NCI-H1105 treated with DMSO at 0.1 percent for 48 hours (cell line): ENCODE results near the gene CEP112.

Experiments used
- DNase-seq: peaks from one replicate; lab custom pipeline; 2025; lab: John Stamatoyannopoulos, UW

Gene CEP112

DNA sequence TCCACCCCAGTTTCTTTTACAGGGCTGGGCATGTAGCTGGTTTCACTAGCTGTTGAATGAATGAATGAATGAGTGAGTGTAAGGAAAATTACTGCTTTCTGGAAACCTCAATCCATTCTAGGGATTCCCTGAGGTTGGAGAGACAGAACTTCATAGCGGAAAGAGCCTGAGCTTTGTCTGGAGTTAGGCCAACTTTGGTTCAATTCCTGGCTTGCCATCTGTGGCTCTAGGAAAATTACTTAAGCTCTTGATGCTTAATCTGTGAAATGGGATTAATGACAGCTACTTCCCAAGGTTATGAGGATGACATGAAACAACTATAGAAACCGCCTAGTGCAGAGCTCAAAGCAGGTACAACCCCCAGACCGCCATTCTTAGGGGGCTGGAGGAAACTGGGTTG is 554.1 kb downstream of the CEP112 start:
- no peak for DNase-seq

DNA sequence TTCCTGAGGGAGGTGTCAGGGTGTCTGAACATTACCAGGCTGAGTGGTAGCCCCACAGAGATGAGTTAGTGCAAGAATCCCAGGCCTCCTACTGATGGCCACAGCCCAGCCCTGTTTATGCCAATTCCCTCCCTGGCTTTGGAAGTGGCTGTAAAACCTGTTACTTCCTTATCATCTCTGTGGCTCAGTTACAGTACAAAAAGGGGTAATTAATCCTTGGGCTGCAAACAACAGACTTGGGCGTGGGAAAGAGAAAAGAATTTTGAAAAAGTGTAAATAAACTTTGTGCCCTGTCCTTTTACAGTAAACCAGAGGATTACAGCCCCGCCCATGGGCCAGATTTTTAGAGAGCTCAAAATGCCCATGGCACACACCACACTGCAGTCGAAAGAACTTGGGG is 557.4 kb downstream of the CEP112 start:
- no peak for DNase-seq

DNA sequence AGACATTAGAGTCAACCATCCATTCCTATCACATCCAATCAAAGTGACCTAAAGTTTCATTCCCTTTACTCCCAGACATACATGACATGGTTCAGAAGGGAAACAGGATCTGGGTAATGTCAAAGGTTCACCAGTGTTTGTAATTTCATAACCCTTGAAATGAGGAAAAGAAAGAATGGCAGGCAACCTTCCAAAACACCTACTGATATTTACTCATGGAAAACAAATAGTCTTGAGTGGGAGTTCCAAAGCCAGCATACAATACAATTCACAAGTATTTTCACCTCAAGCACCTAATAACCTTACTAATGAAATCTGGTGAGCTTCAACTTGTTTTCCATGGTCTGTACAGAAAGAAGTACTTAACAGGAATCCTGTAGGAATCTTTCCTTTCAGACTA is 557.9 kb downstream of the CEP112 start:
- DNase-seq: peak; percentile 70

DNA sequence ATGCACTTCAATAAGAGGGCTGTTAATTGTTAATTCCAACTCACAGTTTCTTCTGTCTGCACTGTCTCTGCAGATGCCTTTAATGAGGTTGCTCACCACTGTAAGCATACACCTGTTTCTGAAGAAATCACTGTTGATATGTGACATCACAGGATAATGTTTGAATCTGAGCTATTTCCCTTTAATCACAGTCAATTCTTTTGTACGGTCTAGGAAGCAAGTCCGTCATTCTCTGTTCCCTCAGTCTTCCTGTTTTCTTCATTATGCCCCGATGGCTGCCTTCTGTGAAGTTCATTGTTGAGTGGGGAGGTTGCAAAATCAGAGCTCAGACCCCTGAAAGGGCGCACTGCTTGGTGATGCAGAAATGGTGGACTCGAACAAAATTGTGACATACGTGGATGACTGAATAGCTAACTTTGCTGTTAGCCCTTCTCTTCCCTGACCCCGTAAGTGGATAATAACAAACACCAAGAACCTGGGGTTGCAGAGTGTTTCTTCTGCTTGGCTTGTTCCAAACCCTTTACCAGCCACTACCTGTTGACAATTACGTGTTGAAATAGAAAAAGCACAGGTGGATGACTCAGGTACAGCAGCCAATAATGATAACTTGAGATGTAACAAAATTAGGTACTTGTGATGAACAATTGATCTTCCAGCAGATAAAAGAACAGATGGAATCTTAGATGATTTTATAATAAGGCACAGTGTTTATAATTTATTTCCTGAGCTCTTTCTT is 558.6 kb downstream of the CEP112 start:
- peak; percentile 9 for DNase-seq

DNA sequence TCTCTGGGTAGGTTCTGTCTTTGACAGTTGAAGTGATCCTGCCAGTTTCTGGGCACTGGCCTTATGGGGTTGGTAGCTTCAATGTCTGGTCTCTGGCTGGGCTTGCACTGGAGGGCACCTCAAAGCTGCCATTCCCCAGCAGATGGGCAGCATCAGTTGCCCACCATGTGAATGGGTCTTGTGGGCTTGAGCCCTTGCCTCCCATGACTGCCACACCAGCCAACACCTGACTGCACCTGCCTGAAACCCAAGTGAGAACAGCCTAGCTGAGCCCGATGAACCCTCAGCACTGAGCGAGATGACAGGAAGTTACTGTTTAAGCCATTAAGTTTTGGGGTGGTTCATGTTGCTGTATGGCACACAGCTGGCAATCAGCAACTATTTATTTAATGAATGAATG is 561.4 kb downstream of the CEP112 start:
- no peak for DNase-seq

DNA sequence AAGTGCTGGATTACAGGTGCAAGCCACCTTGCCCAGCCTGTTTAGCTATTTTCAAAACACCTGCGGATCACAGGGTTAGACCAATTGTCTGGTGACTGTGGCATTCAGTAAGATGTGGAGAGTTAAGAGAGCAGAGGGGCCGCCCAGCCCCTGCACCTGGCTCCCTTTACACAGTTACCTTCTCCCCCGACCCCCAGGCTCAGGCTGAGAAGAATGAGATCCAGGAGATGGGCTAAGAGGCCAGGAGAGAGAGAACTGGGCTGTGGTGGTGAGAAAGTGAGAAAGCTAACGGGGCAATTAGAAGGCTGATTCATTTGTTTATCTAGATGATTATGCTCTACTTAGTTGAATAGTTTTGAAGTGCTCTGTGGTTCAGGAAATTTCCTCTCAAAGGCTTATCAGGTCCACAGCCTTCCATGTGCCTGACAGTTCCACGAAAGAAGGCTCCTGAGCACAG is 562.7 kb downstream of the CEP112 start:
- DNase-seq: peak; percentile 55

DNA sequence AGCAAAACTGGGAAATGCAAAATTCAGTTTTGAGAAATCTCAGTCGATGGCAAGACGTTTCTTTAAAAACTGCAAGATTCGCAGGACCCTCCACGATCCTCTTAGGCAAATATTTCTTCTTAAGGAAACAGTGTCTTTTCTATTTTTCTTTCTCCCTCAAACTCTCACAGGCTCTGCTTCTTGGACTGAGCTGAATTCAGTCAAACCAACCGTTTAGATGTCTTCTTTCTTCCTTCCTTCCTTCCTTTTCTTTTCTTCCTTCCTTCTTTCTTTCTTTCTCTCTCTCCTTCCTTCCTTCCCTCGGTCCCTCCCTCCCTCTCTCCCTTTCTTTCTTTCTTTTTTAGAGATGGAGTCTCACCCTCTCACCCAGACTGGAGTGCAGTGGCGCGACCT is 563.3 kb downstream of the CEP112 start:
- DNase-seq: no peak

DNA sequence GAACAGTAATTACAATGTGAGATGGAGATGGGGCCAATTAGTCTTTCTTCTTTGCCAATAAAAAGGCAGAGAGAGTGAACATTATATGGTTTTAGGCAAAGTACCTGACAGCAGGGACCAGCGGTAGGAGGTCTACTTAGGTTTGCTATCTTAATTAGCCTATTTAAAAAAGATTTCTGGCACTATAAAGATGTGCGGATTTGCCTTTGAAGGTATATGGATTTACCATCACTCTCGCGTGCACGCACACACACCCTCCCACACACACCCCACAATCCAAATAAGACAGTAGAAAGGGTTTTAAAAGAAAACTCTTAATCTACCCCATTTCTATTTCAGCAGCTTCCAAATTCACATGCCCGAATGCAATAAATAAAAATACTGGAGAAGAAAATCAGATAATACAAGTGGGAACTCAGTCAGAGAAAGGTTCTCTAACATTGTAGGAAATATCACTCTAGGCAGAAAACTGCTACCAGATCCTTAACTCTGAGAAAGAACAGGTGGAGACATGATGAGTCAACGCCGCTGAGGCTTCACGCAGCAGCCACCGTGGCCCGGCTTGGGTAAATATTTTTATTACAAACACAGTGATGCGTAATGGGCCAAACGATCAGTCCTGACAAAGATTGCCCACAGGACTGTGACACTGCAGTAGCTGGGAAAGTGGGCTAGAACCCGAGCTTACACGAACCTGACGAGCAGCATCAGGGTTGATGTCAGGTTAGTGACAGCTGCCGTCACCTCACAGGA is 563.9 kb downstream of the CEP112 start:
- peak; percentile 18 for DNase-seq

DNA sequence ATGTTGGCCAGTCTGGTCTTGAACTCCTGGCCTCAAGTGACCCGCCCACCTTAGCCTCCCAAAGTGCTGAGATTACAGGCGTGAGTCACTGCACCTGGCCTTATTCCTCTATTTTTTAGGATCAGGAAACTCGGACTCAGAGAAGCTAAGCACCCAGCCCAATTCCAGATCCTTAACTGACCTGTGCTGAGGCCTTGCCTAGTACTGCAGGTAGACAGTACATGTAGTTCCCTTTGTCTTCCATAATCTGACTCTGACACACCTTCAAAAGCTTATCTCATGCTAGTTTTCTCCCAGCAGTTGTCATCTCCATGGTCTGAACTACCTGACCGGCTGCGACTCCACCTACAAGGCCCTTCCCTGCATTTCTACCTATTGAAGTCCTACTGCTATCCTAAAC is 564.8 kb downstream of the CEP112 start:
- no peak for DNase-seq

DNA sequence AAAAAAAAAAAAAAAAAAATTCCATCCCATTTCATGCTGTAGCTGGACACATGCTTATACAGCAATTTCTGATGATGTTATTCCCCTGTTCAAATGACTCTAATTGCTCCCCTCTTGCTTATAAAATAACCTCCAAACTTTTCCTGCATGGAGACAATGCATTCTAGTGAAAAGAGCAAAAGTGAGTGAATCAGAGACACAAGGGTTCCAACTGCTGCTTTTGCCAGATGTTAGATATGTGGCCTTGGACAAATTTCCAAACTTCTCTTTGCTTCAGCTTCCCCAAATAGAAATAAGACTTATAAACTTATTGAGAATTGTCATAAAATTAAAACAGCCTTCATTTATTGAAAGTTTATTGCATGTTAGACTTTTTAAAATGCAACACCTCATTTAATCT is 565.5 kb downstream of the CEP112 start:
- no peak for DNase-seq

DNA sequence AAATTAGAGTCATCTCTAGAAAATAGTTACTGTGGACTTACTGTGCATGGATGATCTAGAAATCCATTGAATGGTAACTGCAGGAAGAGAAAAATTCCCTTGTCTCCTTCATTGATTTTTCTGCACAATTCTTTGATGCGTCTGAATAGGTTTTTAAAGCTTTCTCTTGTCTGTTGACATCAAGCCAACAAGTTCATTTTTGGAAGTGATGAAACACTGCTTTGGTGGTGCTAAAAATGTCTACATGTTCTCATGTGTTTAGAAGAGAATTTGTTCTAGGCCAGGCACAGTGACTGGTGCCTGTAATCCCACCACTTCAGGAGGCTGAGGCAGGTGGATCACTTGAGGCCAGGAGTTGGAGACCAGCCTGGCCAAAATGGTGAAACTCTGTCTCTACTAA is 573.4 kb downstream of the CEP112 start:
- DNase-seq: no peak

DNA sequence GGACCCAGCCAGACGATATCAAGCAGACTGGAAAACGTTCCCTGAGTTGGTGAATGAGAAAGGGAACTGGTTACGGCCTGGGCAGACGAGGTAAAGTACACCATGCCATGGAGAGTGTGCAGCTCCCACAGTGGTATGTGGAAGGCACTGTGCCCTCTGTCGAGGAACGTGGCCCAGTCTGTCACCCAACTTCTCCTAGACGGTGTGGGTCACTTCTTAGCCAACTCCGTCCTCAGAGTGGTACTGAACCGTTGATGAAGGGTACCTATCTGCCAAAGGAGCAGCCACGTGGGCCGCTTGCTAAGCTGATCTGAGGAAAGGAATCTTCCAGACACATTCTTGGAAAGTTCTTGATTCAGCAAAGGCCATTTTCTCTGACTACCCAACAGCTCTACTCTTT is 574.4 kb downstream of the CEP112 start:
- no peak for DNase-seq

DNA sequence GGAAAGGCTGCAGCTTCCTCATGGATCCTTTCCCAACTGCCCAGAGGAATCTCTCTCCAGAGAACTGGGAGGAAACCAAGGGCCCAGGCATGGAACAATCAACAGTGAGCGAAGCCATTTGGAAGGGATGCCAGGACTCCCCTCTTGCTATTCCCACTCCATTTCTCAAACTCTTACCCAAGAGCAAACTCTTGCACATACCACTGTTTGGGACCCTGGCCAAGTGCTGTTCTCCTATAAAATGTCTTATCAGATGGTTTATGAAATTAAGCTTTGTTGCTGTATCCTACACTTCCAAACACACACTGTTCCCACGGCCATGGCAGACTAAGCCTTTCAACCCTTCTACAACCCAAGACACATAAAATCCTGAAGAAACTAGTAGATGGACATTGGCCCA is 582.2 kb downstream of the CEP112 start:
- DNase-seq: no peak

DNA sequence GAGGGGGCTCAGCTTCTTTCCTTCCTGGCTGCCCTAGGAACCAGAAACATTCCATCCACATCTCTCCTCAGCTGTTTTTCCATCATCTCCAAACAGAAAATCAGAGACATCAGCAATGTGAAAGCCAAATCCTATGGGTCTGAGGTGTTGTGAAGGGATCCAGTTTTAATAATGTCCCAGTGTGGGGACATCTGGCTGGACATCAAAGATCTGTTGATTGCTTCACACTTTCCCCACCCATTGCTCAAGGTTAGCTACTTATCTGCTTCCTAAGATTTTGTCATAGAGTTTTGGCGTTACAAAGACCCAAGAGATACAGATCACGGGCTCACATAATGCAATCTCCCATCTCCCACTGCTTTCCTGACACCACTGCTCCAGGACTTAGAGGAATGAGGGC is 582.6 kb downstream of the CEP112 start:
- DNase-seq: no peak

DNA sequence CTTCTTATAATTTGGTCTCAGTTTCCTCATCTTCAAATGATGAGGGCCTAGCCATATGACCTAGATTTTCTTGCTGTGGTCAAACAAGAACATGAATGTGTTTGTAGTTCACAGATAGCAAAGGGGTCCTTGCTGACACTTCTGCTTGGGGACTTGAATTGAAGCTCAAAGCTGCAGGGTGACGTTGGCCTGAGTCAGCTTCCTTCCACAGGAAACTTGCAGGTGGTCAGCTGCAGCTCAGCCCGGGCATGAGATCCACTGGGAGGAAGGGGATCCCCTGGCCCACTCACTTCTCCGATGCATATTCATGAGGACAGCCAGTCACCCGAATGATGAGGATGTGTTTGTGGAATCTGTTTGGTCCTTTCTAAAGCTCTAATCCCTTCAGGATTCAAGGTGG is 587.9 kb downstream of the CEP112 start:
- DNase-seq: no peak

DNA sequence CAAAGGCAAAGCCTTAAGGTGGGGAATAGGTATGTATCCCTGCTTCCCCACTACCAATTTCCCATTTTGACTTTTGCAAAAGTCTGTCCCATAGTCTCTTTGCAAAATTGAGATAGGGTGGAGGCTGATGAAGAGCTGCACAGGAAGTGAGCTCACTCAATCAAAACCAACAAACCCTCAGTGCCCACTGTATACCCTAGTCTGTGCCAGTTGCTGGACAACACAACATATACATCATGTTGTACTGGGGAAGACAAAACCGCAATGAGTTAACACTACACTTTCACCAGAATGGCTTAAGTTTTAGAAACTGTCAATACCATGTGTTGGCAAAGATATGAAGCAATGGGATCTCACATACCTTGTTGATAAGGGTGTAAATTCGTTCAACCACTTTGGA is 590.1 kb downstream of the CEP112 start:
- DNase-seq: no peak

DNA sequence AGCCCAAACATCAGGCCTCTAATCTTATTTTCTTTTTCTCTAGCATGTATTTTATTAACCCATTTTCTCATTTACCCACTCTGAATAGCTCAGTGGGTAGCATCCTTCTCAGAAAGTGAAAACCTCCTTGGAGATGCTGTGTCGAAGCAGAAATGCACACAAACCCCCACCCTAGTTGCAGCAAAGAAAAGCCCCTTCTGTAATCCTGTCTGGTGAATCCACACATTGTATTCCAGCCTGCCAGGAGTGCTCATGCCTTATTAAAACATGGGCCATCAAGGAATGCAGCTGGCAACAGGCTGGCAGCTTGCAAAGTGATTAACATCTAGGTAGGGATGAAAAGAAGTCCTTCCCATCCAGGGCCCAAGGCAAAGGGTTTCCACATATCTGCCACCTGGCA is 590.8 kb downstream of the CEP112 start:
- no peak for DNase-seq

DNA sequence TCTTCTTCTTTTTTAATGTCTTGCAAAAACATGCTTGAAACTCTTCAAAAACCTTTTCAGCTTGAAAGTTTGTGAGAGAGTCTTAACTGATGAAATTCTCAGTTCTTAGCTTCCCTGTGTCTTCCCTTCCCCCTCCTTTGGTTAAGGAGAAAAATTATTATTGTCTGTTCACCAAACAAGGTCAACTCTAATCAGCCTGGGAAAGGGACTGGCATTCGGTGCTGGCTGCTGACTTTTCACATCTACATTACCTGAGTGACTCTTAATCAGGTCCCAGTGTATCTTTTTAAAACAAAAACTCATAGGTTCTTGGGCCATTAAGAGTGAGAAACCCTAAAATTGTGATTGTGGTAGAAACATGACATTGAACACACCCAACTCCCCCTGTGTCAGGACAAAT is 591.4 kb downstream of the CEP112 start:
- no peak for DNase-seq

DNA sequence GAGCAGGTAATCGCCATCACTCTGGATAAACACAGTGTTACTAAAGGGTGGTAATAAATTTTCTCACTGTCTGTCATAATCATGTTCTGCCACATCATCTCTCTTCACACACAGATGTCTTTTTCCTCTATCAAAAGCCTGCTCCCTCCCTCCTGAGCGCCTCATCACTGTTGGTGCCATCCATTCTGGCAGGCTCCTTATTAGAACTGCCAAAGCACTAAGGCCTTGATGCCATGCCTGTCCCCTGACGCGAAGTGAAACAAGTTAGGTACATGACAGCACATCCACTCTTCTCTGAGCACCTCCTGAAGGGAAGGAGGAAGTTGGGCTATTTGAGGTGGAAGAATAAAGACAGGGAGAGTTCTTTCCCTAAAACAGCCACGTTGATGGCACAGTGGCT is 592.3 kb downstream of the CEP112 start:
- no peak for DNase-seq

DNA sequence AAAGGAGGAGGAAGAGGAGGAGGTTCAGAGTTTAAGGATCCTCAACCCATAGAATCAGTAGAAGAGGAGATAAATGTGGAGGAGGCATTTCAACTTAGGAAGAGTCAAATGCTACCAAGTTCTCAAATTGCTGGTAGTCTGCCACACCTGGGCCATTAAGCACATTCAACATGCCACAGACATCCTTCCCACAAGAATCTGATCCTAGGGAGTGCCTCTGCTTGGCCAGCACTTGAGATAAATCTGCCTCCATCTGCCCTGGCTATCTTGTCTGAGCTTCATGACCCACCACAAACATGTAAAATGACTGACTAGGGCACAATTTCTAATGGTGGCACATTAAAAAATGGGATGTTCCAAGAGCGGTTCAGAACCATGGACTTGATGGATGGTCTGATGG is 593.2 kb downstream of the CEP112 start:
- no peak for DNase-seq

DNA sequence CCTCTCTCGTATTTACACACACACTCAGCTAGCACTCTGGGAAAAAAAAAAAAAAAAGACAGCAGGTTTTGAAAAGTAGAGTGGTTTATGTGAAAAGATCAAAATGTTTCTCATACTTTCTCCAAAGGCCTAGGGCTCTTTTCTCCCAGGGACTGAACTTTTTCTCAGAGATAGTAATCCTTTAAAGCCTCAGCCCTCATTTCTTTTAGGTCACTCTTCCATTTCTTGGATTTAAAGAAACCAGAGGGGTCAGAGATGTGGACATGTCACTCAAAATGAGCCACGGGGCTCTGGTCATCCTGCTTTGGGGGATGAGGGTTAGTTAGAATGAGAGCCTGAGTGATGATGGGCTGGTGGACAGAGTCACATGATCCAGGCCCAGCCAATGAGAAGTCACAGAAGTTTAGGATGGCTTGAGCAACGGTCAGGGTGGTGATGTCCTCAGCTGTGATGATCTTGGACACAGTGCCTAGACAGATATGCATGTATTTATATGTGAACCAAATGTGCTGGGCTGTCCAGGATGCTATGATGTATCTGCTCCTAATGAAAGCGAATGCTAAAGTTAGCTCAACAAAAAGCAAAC is 596.8 kb downstream of the CEP112 start:
- DNase-seq: no peak

DNA sequence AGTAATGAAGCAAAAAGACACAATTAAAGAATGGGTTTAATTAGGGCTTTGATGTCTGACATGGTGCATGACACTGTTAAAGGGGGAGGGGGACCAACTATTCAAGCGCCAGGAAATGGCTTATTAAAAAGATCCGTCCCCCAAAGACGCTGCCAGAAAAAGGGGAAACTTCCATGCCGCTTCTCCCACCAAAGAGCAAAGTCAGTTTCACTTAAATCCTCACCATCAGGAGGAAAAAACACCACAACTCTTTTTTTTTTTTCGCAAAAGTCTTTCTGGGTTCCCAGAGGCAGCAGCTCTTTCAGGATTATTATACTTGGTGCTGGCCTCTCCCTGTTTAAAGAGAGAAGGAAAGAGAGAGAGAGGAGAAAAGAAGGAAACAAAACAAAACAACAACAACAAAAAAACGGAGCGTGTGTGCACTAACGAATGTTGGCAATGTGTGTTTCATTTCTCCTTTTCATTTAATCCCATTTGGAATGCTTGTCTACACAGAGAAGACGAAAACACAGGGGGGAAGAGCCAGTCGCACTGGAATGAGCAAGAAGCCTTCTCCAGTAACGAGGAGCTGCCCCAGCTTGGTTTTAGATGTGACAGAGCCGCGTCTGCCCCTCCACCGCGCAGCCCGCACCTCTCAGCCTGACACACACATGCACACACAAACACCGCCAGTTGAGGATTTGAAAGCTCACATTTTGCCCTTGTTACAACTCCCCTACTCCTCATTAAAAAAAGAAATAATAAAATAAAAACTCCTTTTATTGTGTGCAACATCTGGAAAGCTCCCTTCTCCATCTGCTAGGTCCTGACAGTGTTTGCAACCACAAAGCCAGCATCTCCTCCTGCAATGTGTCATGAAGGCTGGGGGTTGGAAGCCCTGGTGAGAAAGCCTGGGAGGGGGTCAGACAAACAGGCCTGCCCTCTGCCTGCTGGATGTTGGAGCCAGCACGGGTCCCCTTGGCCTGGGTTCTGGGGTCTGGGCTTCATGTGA is 597.8 kb downstream of the CEP112 start:
- DNase-seq: no peak
